Heart left ventricle (tissue), 13 donors: ENCODE data around the gene CDH10.

ENCODE experiments used
- POLR2A ChIP-seq, 2 donors: fragments of 450-650 bp; IDR thresholded peaks; one replicate each; pipeline ENCODE4 v1.6.1; 2017; ENCODE audit warnings: antibody characterized with exemption in 2 of 2, mild to moderate bottlenecking in 2 of 2, moderate library complexity in 2 of 2
- TF ChIP-seq, protein P1 (sequence below), 12 donors: fragments of 200-600 bp; sonication (generic) in 4 of 12; IDR thresholded peaks; one replicate each; pipeline versions ENCODE4 v1.5.0 to v1.8.0; 2018 to 2022; ENCODE audit warnings: antibody characterized with exemption in 12 of 12, mild to moderate bottlenecking in 5 of 12
- donor health status: ischemic (EF 13 %, LVEDD 7.1; RV severe dilation, severe dysfunction).
- donor health status: DM: no; HTN: yes; CAD: no.
- donor health status: DM: no; HTN: no; CAD: no.
- donor health status: ischemic (EF 25% LVEDD 6.9; RV normal size, moderate dysfunction).
- donor health status: ischemic (EF 25% LVEDD 5.7; RV mildly dilated, moderate dysfunction).
- donor health status: ischemic (EF 35%, LVEDD 5.7; RV mildly dilated, moderate dysfunction).
- donor health status: nonischemic (EF 11% LVEDD 7.7; RV severe dilation, severe dysfunction).
- donor health status: DM: yes; HTN: yes; CAD: no.
- donor health status: PGD.
- donor health status: ischemic (EF 29% LVEDD 5.4; RV normal size, mild dysfunction).
- donor health status: nonischemic (EF 23%, LVEDD 6.1; RV moderate dilation, normal function).

DNA sequence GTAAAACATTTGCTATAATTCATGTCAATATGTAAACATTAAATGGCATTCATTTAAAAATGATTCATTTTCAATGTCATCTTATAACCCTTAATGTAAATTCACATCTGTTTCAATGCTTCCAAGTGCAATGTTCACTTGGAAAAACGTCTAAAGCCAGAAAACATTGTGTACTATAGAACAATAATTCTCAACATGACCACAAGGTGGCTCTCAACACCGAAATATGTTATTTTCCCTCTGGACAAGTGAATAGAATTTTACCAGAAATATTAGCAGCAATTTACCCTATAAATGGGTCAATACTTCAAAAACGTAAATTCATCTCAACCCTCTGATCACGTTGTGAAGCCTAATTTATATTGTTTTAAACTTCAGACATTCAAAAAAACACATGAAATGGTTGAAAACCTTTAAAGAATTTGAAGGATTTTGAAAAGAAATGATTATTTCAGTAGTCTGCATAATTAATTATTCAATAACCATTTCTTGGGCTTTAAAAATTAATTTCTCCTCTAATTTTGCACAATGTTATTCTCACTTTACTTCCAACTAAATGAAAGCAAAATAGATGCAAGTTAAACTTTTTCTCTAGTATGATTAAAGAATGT, 11.0 kb downstream of the CDH10 start:
- TF ChIP-seq, protein P1, sequence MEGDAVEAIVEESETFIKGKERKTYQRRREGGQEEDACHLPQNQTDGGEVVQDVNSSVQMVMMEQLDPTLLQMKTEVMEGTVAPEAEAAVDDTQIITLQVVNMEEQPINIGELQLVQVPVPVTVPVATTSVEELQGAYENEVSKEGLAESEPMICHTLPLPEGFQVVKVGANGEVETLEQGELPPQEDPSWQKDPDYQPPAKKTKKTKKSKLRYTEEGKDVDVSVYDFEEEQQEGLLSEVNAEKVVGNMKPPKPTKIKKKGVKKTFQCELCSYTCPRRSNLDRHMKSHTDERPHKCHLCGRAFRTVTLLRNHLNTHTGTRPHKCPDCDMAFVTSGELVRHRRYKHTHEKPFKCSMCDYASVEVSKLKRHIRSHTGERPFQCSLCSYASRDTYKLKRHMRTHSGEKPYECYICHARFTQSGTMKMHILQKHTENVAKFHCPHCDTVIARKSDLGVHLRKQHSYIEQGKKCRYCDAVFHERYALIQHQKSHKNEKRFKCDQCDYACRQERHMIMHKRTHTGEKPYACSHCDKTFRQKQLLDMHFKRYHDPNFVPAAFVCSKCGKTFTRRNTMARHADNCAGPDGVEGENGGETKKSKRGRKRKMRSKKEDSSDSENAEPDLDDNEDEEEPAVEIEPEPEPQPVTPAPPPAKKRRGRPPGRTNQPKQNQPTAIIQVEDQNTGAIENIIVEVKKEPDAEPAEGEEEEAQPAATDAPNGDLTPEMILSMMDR (IDR thresholded peaks at IDR 0.05): peak; percentile 24 to 75 (median 54)
- TF ChIP-seq POLR2A (IDR thresholded peaks at IDR 0.05): no peak
